SK-N-SH (cell line): Measurements from ENCODE around the gene CHMP6. TPM values are rescaled to one million over a fixed set of nuclear protein-coding genes. Genes with fewer than 3 reads are reported as not detected.
A peak's percentile ranks its signal among the peaks of the same experiment; 100 is the strongest.

Source experiments
- CTCF ChIA-PET: fragments of 300-600, 350-600 bp; formaldehyde crosslinking; extraction: SDS; loops from one replicate; lab custom pipeline; 2021; lab: Yijun Ruan, JAX
- POLR2A ChIA-PET: fragments of 350-600 bp; sonication (Branson Sonifier 250); formaldehyde crosslinking; extraction: SDS; loops from one replicate; lab custom pipeline; 2020; ENCODE audit warnings: antibody characterized with exemption, inconsistent platforms; lab: Yijun Ruan, JAX
- DNase-seq: peaks from one replicate; pipeline ENCODE4 v3.0.0; 2012
- H2AFZ ChIP-seq: fragments of 200-600 bp; sonication (generic); 2 replicates; pipeline ENCODE4 v1.8.1; 2016; ENCODE audit warnings: antibody characterized with exemption, mild to moderate bottlenecking, low read depth
- H3F3A ChIP-seq: fragments of 200-600 bp; sonication (generic); replicated peaks from 2 replicates; pipeline ENCODE3; 2016; ENCODE audit warnings: antibody characterized with exemption, mild to moderate bottlenecking; ENCODE audit not compliant: insufficient read depth
- H3K27ac ChIP-seq, 2 experiments: fragments of 200-500 bp in 1 of 2; fragments of 200-600 bp in 1 of 2; sonication (Bioruptor generic) in 1 of 2; sonication (generic), shearing (Covaris generic) in 1 of 2; 2 replicates each; pipeline versions ENCODE4 v1.5.1 to v1.6.1; 2014 to 2016; ENCODE audit warnings: low read depth in 2 of 2, inconsistent platforms in 1 of 2, low read length in 1 of 2, mild to moderate bottlenecking in 1 of 2, mixed read lengths in 1 of 2
- H3K27me3 ChIP-seq: fragments of 200-600 bp; sonication (generic), shearing (Covaris generic); 2 replicates; pipeline ENCODE4 v1.6.1; 2016; ENCODE audit warnings: mixed run types; ENCODE audit not compliant: insufficient read depth
- H3K36me3 ChIP-seq, 2 experiments: fragments of 200-500 bp in 1 of 2; fragments of 200-600 bp in 1 of 2; sonication (Bioruptor generic) in 1 of 2; sonication (generic) in 1 of 2; replicated peaks in 1 of 2; 2 replicates each; pipeline versions ENCODE3 to v1.5.1; 2014 to 2016; ENCODE audit warnings: low read length in 1 of 2, mild to moderate bottlenecking in 1 of 2; ENCODE audit not compliant: insufficient read depth in 2 of 2, control insufficient read depth in 1 of 2
- H3K4me1 ChIP-seq, 2 experiments: fragments of 200-500 bp in 1 of 2; fragments of 200-600 bp in 1 of 2; sonication (Bioruptor generic) in 1 of 2; sonication (generic), shearing (Covaris generic) in 1 of 2; 2 replicates each; pipeline versions ENCODE4 v1.5.1 to v1.6.1; 2014 to 2016; ENCODE audit warnings: low read depth in 1 of 2, low read length in 1 of 2, mixed run types in 1 of 2; ENCODE audit not compliant: insufficient read depth in 2 of 2, control insufficient read depth in 1 of 2
- H3K4me2 ChIP-seq: fragments of 200-600 bp; sonication (generic), shearing (Covaris generic); 2 replicates; pipeline ENCODE4 v1.6.1; 2017; ENCODE audit warnings: mixed run types
- H3K4me3 ChIP-seq, 2 experiments: fragments of 200-500 bp in 1 of 2; fragments of 200-600 bp in 1 of 2; sonication (Bioruptor generic) in 1 of 2; sonication (generic), shearing (Covaris generic) in 1 of 2; 2 replicates each; pipeline versions ENCODE4 v1.5.1 to v1.8.1; 2014 to 2016; ENCODE audit warnings: low read depth in 2 of 2, inconsistent platforms in 1 of 2, low read length in 1 of 2, mild to moderate bottlenecking in 1 of 2, mixed read lengths in 1 of 2, moderate library complexity in 1 of 2
- H3K79me2 ChIP-seq: fragments of 200-600 bp; sonication (generic); 2 replicates; pipeline ENCODE4 v1.8.1; 2017; ENCODE audit warnings: mild to moderate bottlenecking; ENCODE audit not compliant: insufficient read depth
- H3K9ac ChIP-seq: fragments of 200-600 bp; sonication (generic); 2 replicates; pipeline ENCODE4 v1.6.1; 2017; ENCODE audit warnings: mixed run types
- H3K9me2 ChIP-seq: fragments of 200-600 bp; sonication (generic); 2 replicates; pipeline ENCODE4 v1.6.1; 2017; ENCODE audit warnings: mixed run types
- H3K9me3 ChIP-seq: fragments of 200-600 bp; sonication (generic); 2 replicates; pipeline ENCODE4 v1.6.1; 2017; ENCODE audit warnings: mixed run types, mild to moderate bottlenecking, moderate library complexity
- H4K20me1 ChIP-seq: fragments of 200-600 bp; sonication (generic); 2 replicates; pipeline ENCODE4 v1.6.1; 2017; ENCODE audit warnings: mild to moderate bottlenecking, mixed run types; ENCODE audit not compliant: insufficient read depth
- EP300 ChIP-seq, 2 experiments: IDR thresholded peaks; 2 replicates each; pipeline versions ENCODE4 v1.4.0 to v1.6.1; 2012; ENCODE audit warnings: borderline replicate concordance in 1 of 2, low read depth in 1 of 2, low read length in 1 of 2
- EZH2phosphoT487 ChIP-seq: fragments of 200-600 bp; sonication (generic); IDR thresholded peaks from 2 replicates; pipeline ENCODE4 v1.6.1; 2017; ENCODE audit warnings: low read depth, mixed run types, mild to moderate bottlenecking, antibody characterized with exemption, moderate library complexity, borderline replicate concordance
- FOSL2 ChIP-seq: IDR thresholded peaks from 2 replicates; pipeline ENCODE4 v1.4.0; 2012; ENCODE audit warnings: low read depth, mild to moderate bottlenecking, moderate library complexity, borderline replicate concordance
- FOXM1 ChIP-seq: IDR thresholded peaks from 2 replicates; pipeline ENCODE4 v1.4.0; 2012; ENCODE audit warnings: low read depth, mild to moderate bottlenecking
- GATA2 ChIP-seq: sonication (generic); formaldehyde crosslinking; IDR thresholded peaks from 2 replicates; pipeline ENCODE4 v1.5.0; 2020; ENCODE audit warnings: mild to moderate bottlenecking, missing genetic modification reagents
- IRF3 ChIP-seq: fragments of 150-350 bp; IDR thresholded peaks from 2 replicates; pipeline ENCODE4 v1.6.1; 2016; ENCODE audit warnings: mild to moderate bottlenecking, low read depth, low read length
- JUND ChIP-seq: IDR thresholded peaks from 2 replicates; pipeline ENCODE4 v1.4.0; 2012
- MAX ChIP-seq: IDR thresholded peaks from 2 replicates; pipeline ENCODE4 v1.4.0; 2012; ENCODE audit warnings: low read depth
- MEF2A ChIP-seq: IDR thresholded peaks from 2 replicates; pipeline ENCODE4 v1.4.0; 2012; ENCODE audit warnings: low read depth, borderline replicate concordance
- NRF1 ChIP-seq: IDR thresholded peaks from 2 replicates; pipeline ENCODE4 v1.6.1; 2012; ENCODE audit warnings: low read depth, mild to moderate bottlenecking, low read length
- POLR2AphosphoS5 ChIP-seq: IDR thresholded peaks from 2 replicates; pipeline ENCODE4 v1.6.1; 2012; ENCODE audit warnings: low read depth, low read length
- RXRA ChIP-seq: IDR thresholded peaks from 2 replicates; pipeline ENCODE4 v1.4.0; 2012; ENCODE audit warnings: low read depth, mild to moderate bottlenecking, borderline replicate concordance
- SIN3A ChIP-seq: IDR thresholded peaks from 2 replicates; pipeline ENCODE4 v1.6.1; 2012; ENCODE audit warnings: low read depth, mild to moderate bottlenecking, low read length, moderate library complexity, borderline replicate concordance
- SMC3 ChIP-seq: IDR thresholded peaks from 2 replicates; pipeline ENCODE4 v1.6.1; 2012; ENCODE audit warnings: low read depth, low read length, improper control_type of control experiment
- TAF1 ChIP-seq: IDR thresholded peaks from 2 replicates; pipeline ENCODE4 v1.6.1; 2012; ENCODE audit warnings: low read depth, mild to moderate bottlenecking, low read length, moderate library complexity, borderline replicate concordance
- TCF12 ChIP-seq: IDR thresholded peaks from 2 replicates; pipeline ENCODE4 v1.4.0; 2012
- TEAD4 ChIP-seq: IDR thresholded peaks from 2 replicates; pipeline ENCODE4 v1.4.0; 2012; ENCODE audit warnings: mild to moderate bottlenecking, borderline replicate concordance; ENCODE audit not compliant: insufficient read depth
- USF1 ChIP-seq: IDR thresholded peaks from 2 replicates; pipeline ENCODE4 v1.4.0; 2012; ENCODE audit warnings: low read depth, borderline replicate concordance
- YY1 ChIP-seq: IDR thresholded peaks from 2 replicates; pipeline ENCODE4 v1.4.0; 2012; ENCODE audit warnings: low read depth, mild to moderate bottlenecking
- ZBTB33 ChIP-seq: IDR thresholded peaks from 2 replicates; pipeline ENCODE4 v1.4.0; 2012; ENCODE audit warnings: low read depth, borderline replicate concordance
- WGBS: methylation state at CpG from one replicate; pipeline ENCODE4 v1.1.6; 2017; ENCODE audit warnings: low lambda C conversion rate; 5-methylcytosine and 5-hydroxymethylcytosine counted together
- polyA plus RNA-seq, 3 experiments: library from polyadenylated mRNA; depleted of rRNA; stranded (reverse); fragments of >200 nt; gene quantifications; 2 replicates each; pipeline ENCODE4 v1.2.3, GENCODE V29; 2012

Gene CHMP6
- polyA plus RNA-seq, 1 of the 3 experiments (the other 2 are of a cell fraction): 44.1 TPM

- no peak for TF ChIP-seq JUND
- TF ChIP-seq TAF1: peak; percentile 76
- TF ChIP-seq ZBTB33: peak; percentile 75; the same call in 1 of the 2 replicates
- TF ChIP-seq IRF3: no peak
- no peak for TF ChIP-seq TCF12
- TF ChIP-seq POLR2AphosphoS5: peak; percentile 53; the same call in 1 of the 2 replicates
- TF ChIP-seq TEAD4: 0 out of 2 replicates have a peak, but pooled peaks have one; percentile 10
Measured at GRCh38 chr17:80991645-80992076, at the start of gene CHMP6 (continued).

GRCh38 chr17:80942423-80943345, 49.0 kb upstream of the CHMP6 start:
- Histone ChIP-seq H3K79me2 (no peaks in the 10 kb centered on the region), H2AFZ (no peak overlapping the region), H3K9ac (no peak overlapping the region), H3K9me3 (no peaks in the 10 kb centered on the region), H3K4me1 (no peaks in the 10 kb centered on the region; a peak in 1 of 4 replicates), H3K4me2 (no peak overlapping the region), H3F3A (no peaks in the 10 kb centered on the region), H3K4me3 (no peak overlapping the region), H3K27ac (no peak overlapping the region), H4K20me1 (no peaks in the 10 kb centered on the region), H3K27me3 (no peaks in the 10 kb centered on the region), H3K9me2 (no peaks in the 10 kb centered on the region), H3K36me3 (peaks cover 4 to 33% of the 10 kb centered on the region in 2 experiments)
- DNase-seq: no peak
- 91% methylated on average over 38 of the region's 38 CpGs for WGBS
- TF ChIP-seq SMC3: no peak
- no peak for TF ChIP-seq YY1
- no peak for TF ChIP-seq TCF12
- TF ChIP-seq POLR2AphosphoS5: no peak
- TF ChIP-seq MEF2A: no peak
- TF ChIP-seq FOSL2: no peak
- no peak for TF ChIP-seq SIN3A
- no peak for TF ChIP-seq JUND
- TF ChIP-seq GATA2: no peak
- no peak for TF ChIP-seq USF1
- no peak for TF ChIP-seq EP300 (IDR thresholded peaks at IDR 0.05; ENCODE audit: borderline replicate concordance in 1 of 2, low read depth in 1 of 2, low read length in 1 of 2)
- no peak for TF ChIP-seq MAX
- TF ChIP-seq NRF1: no peak
- no peak for TF ChIP-seq EZH2phosphoT487
- TF ChIP-seq FOXM1: no peak
- TF ChIP-seq IRF3: no peak
- no peak for TF ChIP-seq TEAD4
- no peak for TF ChIP-seq RXRA
- ChIA-PET POLR2A (no interaction called here), CTCF (interaction anchor here (1.3 to 2.3 kb wide), 2 partner anchors 15 to 44 kb away, joined by 4 to 9 read pairs; no protein-coding TSS in a partner anchor)
